Endothelial cell (in vitro differentiated cells): Measurements from ENCODE around the gene OR56A1. TPM values are rescaled to one million over a fixed set of nuclear protein-coding genes. Genes with fewer than 3 reads are reported as not detected.

Experiments
- DNase-seq: peaks from one replicate; pipeline ENCODE4 v3.0.0; 2021; ENCODE audit warnings: low spot score
- H3K27ac Mint-ChIP-seq: one replicate; pipeline ENCODE4 v1.8.0; 2021; ENCODE audit warnings: mixed read lengths, inconsistent platforms; ENCODE audit not compliant: unreplicated experiment
- H3K27me3 Mint-ChIP-seq: one replicate; pipeline ENCODE4 v1.8.0; 2021; ENCODE audit warnings: mild to moderate bottlenecking, moderate library complexity, mixed read lengths, inconsistent platforms; ENCODE audit not compliant: unreplicated experiment
- H3K36me3 Mint-ChIP-seq: one replicate; pipeline ENCODE4 v1.8.0; 2021; ENCODE audit warnings: mild to moderate bottlenecking, low read depth, mixed read lengths, inconsistent platforms; ENCODE audit not compliant: unreplicated experiment
- H3K4me1 Mint-ChIP-seq: one replicate; pipeline ENCODE4 v1.8.0; 2021; ENCODE audit warnings: mild to moderate bottlenecking, mixed read lengths, inconsistent platforms; ENCODE audit not compliant: unreplicated experiment
- H3K4me3 Mint-ChIP-seq: one replicate; pipeline ENCODE4 v1.8.0; 2021; ENCODE audit warnings: mild to moderate bottlenecking, mixed read lengths, inconsistent platforms; ENCODE audit not compliant: unreplicated experiment
- H3K9me3 Mint-ChIP-seq: one replicate; pipeline ENCODE4 v1.8.0; 2021; ENCODE audit warnings: mixed read lengths, inconsistent platforms; ENCODE audit not compliant: unreplicated experiment
- CTCF ChIP-seq: fragments of 200-600 bp; sonication (generic); IDR thresholded peaks from one replicate; pipeline ENCODE4 v1.5.0; 2021; ENCODE audit warnings: antibody characterized with exemption; ENCODE audit not compliant: unreplicated experiment
- total RNA-seq: library from RNA; stranded (reverse); fragmentation: NEBNext Ultra II Directional; extraction: Animal tissue kit (Norgen Biotek cat#: 25700); gene quantifications from one replicate; pipeline ENCODE4 v1.2.1, GENCODE V29; 2021; ENCODE audit not compliant: unreplicated experiment

The OR56A1 gene
- total RNA-seq, 1 donor from 2014 or later = 0.03 TPM

GRCh38 chr11:6062691-6063358 lies 32.3 kb upstream of the OR56A1 start:
- TF ChIP-seq CTCF = no peak
- Mint-ChIP-seq H3K36me3 (no peaks in the 10 kb centered on the region), H3K27me3 (peaks cover 1% of the 10 kb centered on the region), H3K4me1 (peaks cover 10% of the 10 kb centered on the region), H3K27ac (no peak overlapping the region), H3K4me3 (no peak overlapping the region), H3K9me3 (no peaks in the 10 kb centered on the region)
- DNase-seq = no peak

- H3K36me3 Mint-ChIP-seq = no peaks in the 10 kb centered on the region
Measured at GRCh38 chr11:6061475-6061874, 30.9 kb upstream of the OR56A1 start.

GRCh38 chr11:6057452-6057851 lies 26.9 kb upstream of the OR56A1 start:
- no peaks in the 10 kb centered on the region for H3K36me3 Mint-ChIP-seq
- no peak for DNase-seq
- H3K4me1 Mint-ChIP-seq = peaks cover 14% of the 10 kb centered on the region
- no peak overlapping the region for H3K27ac Mint-ChIP-seq
- no peak for TF ChIP-seq CTCF
- H3K4me3 Mint-ChIP-seq = no peak overlapping the region
- no peaks in the 10 kb centered on the region for H3K27me3 Mint-ChIP-seq
- H3K9me3 Mint-ChIP-seq = no peaks in the 10 kb centered on the region

More at GRCh38 chr11:6061475-6061874, 30.9 kb upstream of the OR56A1 start:
- peaks cover 1% of the 10 kb centered on the region for H3K27me3 Mint-ChIP-seq
- no peak for DNase-seq
- TF ChIP-seq CTCF = no peak
- H3K4me3 Mint-ChIP-seq = no peak overlapping the region
- H3K4me1 Mint-ChIP-seq = peaks cover 4% of the 10 kb centered on the region
- H3K27ac Mint-ChIP-seq = no peak overlapping the region
- H3K9me3 Mint-ChIP-seq = no peaks in the 10 kb centered on the region

GRCh38 chr11:6055569-6055968 lies 25.0 kb upstream of the OR56A1 start:
- H3K4me1 Mint-ChIP-seq = peaks cover 14% of the 10 kb centered on the region
- no peaks in the 10 kb centered on the region for H3K36me3 Mint-ChIP-seq
- H3K4me3 Mint-ChIP-seq = no peak overlapping the region
- no peak for TF ChIP-seq CTCF
- H3K9me3 Mint-ChIP-seq = no peaks in the 10 kb centered on the region
- H3K27me3 Mint-ChIP-seq = no peaks in the 10 kb centered on the region
- H3K27ac Mint-ChIP-seq = no peak overlapping the region
- DNase-seq = no peak

- no peak overlapping the region for H3K27ac Mint-ChIP-seq
- peaks cover 14% of the 10 kb centered on the region for H3K4me1 Mint-ChIP-seq
- DNase-seq = no peak
- no peaks in the 10 kb centered on the region for H3K36me3 Mint-ChIP-seq
- H3K27me3 Mint-ChIP-seq = peaks cover 4% of the 10 kb centered on the region
- H3K9me3 Mint-ChIP-seq = no peaks in the 10 kb centered on the region
- TF ChIP-seq CTCF = no peak
- H3K4me3 Mint-ChIP-seq = no peak overlapping the region
Measured at GRCh38 chr11:6052374-6052773, 21.8 kb upstream of the OR56A1 start.
